HG02938 (cell line): ENCODE results near the gene GLDN.
"Not testable (repeated sequence)": the region's sequence is repeated elsewhere in the genome, so short reads cannot be mapped to it uniquely, and the experiment has no call there.

Experiments
- ATAC-seq: cut with Tn5 transposase; IDR thresholded peaks from one replicate; pipeline ENCODE4 v1.9.1; 2021; ENCODE audit warnings: mild to moderate bottlenecking, moderate library complexity; ENCODE audit not compliant: unreplicated experiment

Gene GLDN

GRCh38 chr15:51443282-51443914 is 101.9 kb downstream of the GLDN start:
- no peak for ATAC-seq

- no peak for ATAC-seq
Observed at GRCh38 chr15:51444112-51444511, 102.7 kb downstream of the GLDN start.

- ATAC-seq, result no peak
Observed at GRCh38 chr15:51444807-51445206, 103.4 kb downstream of the GLDN start.

GRCh38 chr15:51446029-51446744 is 104.7 kb downstream of the GLDN start:
- not testable (repeated sequence) for ATAC-seq

- ATAC-seq, result no peak
Observed at GRCh38 chr15:51447855-51448621, 106.6 kb downstream of the GLDN start.

- no peak for ATAC-seq
Observed at GRCh38 chr15:51448622-51449399, 107.4 kb downstream of the GLDN start.

- no peak for ATAC-seq
Observed at GRCh38 chr15:51450001-51450400, 108.5 kb downstream of the GLDN start.
